GM18517 (cell line): ENCODE measurements around the gene PKMYT1.
A peak's percentile ranks its signal among the peaks of the same experiment; 100 is the strongest.

Source experiments
- ATAC-seq: cut with Tn5 transposase; IDR thresholded peaks from one replicate; pipeline ENCODE4 v1.9.1; 2021; ENCODE audit warnings: mild to moderate bottlenecking, moderate library complexity; ENCODE audit not compliant: unreplicated experiment

Gene PKMYT1

DNA sequence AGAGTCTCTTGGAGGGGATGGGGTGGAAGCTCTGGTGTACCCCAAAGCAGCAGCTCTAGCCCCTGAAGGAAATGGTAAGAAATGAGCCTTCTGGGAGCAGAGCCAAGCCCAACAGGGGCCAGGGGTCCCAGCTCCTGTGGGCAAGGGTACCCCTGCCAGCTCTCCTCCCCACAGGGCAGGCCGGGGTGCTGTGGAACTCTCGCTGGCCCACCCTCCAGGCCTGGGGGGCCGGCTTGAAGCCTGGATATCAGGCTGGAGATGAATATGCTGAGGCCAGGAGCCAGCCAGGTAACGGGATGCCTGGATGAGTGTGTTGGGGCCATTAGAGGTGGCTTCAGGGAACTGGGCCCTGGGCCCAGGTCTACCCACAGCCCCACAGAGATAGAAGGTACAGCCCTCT lies 20.3 kb upstream of the PKMYT1 start:
- no peak for ATAC-seq

- ATAC-seq = no peak
Observed at GRCh38 chr16:2999929-3000328, 19.7 kb upstream of the PKMYT1 start.

DNA sequence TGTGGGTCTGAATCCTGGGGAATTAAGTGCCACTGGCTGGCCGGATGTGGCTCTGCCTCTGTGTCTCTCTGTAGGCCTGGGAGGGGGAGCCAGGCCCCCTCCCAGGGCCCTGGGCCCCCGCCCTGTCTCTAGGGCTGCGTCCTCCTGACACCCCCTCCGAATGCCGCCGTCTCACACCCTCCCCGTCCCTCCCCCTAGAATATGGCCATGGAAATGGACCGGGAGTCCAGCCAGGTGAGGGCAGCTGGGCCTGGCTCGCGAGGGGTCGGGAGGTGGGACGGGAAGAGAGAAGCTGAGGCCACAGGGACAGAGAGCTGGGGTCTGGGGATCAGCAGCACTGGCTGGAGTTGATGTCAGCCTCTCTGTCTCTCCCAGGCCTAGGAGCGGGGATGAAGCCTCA lies 16.1 kb upstream of the PKMYT1 start:
- ATAC-seq = no peak

- no peak for ATAC-seq
Observed at GRCh38 chr16:2992383-2993081, 12.3 kb upstream of the PKMYT1 start.

DNA sequence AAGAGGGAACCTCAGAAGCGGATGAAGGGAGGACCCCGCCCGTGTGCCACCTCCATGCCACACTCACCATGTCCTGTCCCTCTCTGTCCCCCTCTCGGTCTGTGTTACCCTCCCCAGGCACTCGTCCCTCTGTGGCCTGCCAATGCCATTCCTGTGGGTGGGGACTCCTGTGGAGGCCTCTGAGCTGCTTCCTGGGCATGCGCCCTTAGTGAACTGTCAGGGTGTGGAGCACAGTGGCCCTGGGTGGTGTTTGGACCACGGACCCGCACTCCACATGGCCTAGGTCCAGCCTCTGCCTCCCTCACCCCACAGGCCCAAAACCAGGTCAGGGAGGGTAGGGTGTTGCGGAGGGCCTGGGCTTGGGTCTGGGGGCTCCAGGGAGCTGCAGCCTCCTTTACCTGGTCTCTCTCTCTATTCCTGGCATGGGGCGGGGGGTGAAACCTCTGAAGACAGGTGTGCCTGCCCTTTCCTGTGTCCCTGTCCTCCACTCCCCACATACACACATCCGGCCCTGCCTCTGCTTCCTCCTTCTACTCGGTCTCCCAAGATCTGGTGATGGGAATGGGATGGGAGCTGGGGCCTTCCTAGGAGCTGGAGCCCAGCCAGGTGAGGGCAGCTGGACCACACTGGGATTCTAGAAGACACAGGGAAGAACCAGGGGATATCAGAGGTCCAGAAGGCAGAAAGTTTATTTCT lies 11.5 kb upstream of the PKMYT1 start:
- ATAC-seq = no peak

DNA sequence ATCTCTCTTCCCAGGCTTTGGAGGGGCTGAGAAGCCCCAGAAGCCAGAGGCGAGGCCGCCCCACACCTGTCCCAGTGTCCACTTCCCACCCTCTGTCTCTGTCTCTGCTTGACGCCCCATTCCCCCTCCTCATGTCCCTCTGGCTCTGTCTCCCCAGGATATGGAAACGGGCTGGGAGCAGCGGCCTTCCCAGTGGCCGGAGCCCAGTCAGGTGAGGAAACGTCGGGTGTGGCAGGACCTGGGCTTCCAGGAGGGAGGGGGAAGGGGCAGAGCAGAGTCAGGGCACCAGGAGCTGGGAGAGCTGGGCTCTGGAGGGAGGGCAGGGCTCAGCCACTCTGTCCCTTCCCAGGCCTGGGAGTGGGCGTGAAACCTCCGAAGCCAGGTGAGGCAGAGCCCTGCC lies 10.6 kb upstream of the PKMYT1 start:
- no peak for ATAC-seq

- no peak for ATAC-seq
Observed at GRCh38 chr16:2988590-2989099, 8.4 kb upstream of the PKMYT1 start.

DNA sequence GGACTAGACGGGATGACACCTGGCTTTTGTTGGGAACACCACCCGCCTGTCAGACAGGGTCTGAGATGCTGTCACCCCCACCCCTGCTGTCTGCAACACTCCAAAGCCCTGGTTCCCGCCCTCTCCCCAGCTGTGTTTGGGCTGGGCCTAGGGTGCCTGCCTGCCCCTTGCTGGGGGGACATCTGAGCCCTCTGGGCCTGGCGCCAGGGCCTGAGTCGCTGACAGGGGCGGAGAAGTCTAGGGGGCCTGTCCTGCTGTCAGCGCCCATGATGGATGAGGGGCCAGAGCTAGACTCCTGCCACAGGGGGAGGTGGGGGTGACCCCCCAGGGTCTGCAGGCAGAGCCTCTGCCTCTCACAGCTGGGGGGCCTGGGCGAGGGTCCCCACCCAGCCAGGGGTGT lies 7.6 kb upstream of the PKMYT1 start:
- ATAC-seq = no peak

DNA sequence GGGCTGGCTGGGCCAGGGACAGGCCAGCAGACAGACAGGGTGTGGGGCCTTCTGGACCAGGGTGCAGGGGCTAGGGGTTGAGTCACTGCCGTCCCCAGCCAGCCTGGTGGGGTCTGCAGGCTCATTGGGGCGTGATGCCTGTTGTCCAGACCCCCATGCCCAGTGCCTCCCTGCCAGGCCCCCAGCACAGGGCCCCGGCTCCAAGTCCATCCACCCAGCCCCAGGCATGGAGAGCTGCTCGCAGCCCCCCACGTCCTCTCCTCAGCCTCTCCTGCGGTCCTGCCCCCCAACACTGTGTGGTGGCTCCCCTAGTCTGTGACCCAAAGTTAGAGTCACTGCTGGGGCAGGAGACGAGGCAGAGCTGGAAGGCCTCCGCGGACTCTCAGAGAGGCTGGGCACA lies 7.0 kb upstream of the PKMYT1 start:
- ATAC-seq = no peak

- no peak for ATAC-seq
Observed at GRCh38 chr16:2986623-2987188, 6.5 kb upstream of the PKMYT1 start.

- ATAC-seq = no peak
Observed at GRCh38 chr16:2985893-2986355, 5.7 kb upstream of the PKMYT1 start.

- ATAC-seq = no peak
Observed at GRCh38 chr16:2985462-2985861, 5.2 kb upstream of the PKMYT1 start.

- ATAC-seq = no peak
Observed at GRCh38 chr16:2983706-2984136, 3.5 kb upstream of the PKMYT1 start.

DNA sequence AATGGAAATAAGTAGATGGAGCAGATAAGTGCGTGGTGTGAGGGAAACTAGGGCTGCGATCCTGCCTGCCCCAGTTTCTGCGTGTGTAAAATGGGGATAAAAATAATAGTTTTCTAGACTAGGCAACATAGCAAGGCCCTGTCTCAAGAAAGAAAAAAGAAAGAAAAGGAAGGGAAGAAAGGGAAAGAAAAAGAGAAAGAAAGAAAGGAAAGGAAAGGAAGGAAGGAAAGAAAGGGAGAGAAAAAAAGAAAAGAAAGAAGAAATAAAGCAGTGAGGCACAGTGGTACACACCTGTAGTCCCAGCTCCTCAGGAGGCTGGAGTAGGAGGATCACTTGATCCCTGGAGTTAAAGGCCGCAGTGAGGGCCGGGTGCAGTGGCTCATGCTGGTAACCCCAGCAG lies 2.2 kb upstream of the PKMYT1 start:
- no peak for ATAC-seq

DNA sequence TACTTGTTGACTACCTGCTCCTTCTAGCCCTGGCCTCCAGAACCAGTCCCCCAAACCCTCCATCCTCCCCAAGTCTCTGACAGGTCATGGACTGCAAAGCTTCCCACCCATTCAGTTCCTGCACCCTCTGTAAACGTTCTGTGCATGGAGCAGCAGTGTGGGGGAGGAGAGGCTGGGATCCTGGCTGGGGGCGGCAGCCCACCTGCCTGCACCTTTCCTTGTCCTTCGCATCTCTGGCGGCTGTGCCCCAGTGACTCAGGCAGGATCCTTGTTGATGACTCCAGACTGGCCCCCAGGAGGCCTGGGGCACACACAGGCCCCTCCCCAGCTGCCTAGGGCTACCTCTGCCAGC lies 1.6 kb upstream of the PKMYT1 start:
- ATAC-seq = no peak

DNA sequence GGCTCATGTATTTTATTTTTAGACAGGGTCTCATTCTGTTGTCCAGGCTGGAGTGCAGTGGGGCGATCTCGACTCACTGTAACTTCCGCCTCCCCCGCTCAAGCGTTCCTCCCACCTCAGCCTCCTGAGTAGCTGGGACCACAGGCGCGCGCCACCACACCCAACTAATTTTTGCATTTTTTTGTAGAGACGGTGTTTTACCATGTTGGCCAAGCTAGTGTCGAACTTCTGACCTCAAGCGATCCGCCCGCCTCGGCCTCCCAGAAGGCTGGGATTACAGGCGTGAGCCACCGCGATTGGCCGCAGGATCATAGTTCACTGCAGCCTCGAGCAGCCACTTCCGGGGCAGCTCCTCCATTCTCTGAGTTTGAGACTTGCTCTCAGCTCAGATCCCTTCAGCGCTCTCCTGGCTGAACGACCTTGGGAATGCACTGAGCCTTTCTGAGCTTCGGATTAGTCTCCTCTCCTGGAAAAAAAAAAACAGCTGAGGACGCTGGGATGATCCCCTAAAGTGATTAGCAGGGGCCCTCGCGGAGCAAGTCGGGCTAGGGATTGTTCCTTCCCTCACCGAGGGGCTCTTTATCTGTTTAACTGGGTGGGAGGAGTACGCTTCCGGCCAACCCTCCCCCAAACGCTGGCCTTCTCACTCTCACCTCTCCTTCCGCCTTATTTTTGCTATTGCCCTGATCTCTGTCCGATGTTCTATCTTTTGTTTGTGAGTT lies 1.1 kb upstream of the PKMYT1 start:
- ATAC-seq = no peak

DNA sequence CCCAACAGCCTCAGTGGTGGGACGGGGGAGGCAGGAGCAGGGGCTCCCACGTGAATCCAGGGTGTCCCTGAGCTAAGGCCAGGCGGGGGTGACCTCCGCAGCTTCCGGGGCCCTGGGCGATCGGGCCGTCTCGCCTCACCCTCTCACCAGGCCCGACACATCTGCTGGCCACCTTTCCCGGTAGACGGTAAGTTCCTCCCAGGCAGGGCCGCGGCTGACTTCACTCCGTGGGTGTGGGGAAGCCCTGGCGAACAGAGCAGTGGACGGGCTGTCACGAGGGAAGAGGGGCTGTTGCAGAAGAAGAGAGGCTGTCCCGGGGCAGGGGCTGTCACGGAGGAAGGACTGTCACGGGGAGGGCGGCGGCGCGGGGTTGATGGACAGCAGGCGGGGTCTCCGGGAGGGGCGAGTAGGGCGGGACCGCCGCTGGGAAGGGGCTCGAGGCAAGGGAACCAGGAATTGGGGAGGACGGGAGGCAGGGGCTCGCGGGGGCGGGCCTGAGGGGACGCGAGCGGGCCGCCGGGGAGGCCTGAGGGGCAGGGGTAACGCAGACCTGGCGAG lies 498 bp downstream of the PKMYT1 start:
- peak; percentile 3 for ATAC-seq

- no peak for ATAC-seq
Observed at GRCh38 chr16:2977440-2977839, 2.8 kb downstream of the PKMYT1 start.

GRCh38 chr16:2976673-2977072 lies 3.6 kb downstream of the PKMYT1 start:
- ATAC-seq = no peak

- ATAC-seq = no peak
Observed at GRCh38 chr16:2976201-2976600, 4.0 kb downstream of the PKMYT1 start.

DNA sequence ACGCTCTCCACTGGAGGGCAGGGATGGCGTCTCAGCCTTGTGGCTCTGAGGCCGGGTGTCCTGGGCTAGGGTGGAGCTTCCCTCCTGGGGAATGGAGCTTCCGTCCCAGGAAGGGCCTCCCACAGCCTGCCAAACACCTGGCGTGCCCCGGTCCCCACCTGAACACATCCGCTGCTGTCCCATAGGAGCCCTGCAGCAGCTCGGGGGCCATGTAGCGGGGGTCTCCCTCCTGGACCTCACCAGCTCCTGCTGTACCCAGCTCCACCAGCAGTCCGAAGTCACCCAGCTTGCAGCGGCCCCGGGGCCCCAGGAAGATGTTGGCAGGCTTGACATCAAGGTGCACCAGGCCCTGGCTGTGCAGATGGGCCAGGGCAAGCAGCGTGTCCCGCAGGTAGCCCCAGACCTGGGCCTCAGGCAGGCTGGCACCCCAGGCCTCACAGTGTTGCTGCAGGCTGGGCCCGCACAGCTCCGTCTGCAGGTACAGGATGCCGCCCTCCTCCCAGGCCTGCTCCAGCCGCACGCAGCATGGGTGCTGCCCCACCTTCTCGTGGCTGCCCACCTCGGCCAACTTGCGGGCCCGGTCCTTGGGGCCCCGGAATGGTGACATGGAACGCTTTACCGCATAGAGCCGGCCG lies 5.0 kb downstream of the PKMYT1 start:
- ATAC-seq = no peak
